Activated CD4-positive, alpha-beta T cell treated with anti-CD3 and anti-CD28 coated beads for 36 hours (primary cell): Measurements from ENCODE around the gene PSMD14. TPM values are rescaled to one million over a fixed set of nuclear protein-coding genes. Genes with fewer than 3 reads are reported as not detected.

Experiments
- ATAC-seq: fragments of 200-7000 bp; cut with Tn5 transposase; one replicate; pipeline ENCODE4 v1.10.0; 2021; ENCODE audit warnings: mild to moderate bottlenecking, moderate library complexity
- CTCF ChIA-PET: fragments of 350-600 bp; sonication (Branson Sonifier 250); formaldehyde crosslinking; loops from one replicate; lab custom pipeline; 2021; ENCODE audit warnings: antibody characterized with exemption; lab: Charles Lee
- POLR2A ChIA-PET: fragments of 350-600 bp; sonication (Branson Sonifier 250); formaldehyde crosslinking; loops from one replicate; lab custom pipeline; 2021; ENCODE audit warnings: antibody characterized with exemption, inconsistent platforms; lab: Charles Lee
- DNase-seq: peaks from one replicate; pipeline ENCODE4 v3.0.0-alpha.2; 2020
- H3K27ac Mint-ChIP-seq: one replicate; pipeline ENCODE4 v1.8.0; 2021; ENCODE audit warnings: mixed read lengths
- H3K27me3 Mint-ChIP-seq: one replicate; pipeline ENCODE4 v1.8.0; 2021; ENCODE audit warnings: mixed read lengths
- H3K36me3 Mint-ChIP-seq: one replicate; pipeline ENCODE4 v1.8.0; 2021; ENCODE audit warnings: low read depth, mixed read lengths
- H3K4me1 Mint-ChIP-seq: one replicate; pipeline ENCODE4 v1.8.0; 2021; ENCODE audit warnings: mixed read lengths
- H3K4me3 Mint-ChIP-seq: one replicate; pipeline ENCODE4 v1.8.0; 2021; ENCODE audit warnings: mild to moderate bottlenecking, moderate library complexity, mixed read lengths
- H3K9me3 Mint-ChIP-seq: one replicate; pipeline ENCODE4 v1.8.0; 2021; ENCODE audit warnings: low read depth, mixed read lengths
- intact Hi-C, 2 experiments: fragments of 100-400 bp; cut with DNase I in 1 of 2; cut with micrococcal nuclease in 1 of 2; formaldehyde crosslinking; loops; one replicate each; pipeline versions ENCODE4 v1.14.2 to v1.15.1; 2022 to 2024; cut with DNase I, micrococcal nuclease
- total RNA-seq, 2 experiments: library from RNA; stranded (reverse); gene quantifications; one replicate each; pipeline ENCODE4 v1.2.3, GENCODE V29; 2021

The PSMD14 gene
- total RNA-seq, 2 experiments from 2014 or later, result 69.5 to 85.7 TPM

DNA sequence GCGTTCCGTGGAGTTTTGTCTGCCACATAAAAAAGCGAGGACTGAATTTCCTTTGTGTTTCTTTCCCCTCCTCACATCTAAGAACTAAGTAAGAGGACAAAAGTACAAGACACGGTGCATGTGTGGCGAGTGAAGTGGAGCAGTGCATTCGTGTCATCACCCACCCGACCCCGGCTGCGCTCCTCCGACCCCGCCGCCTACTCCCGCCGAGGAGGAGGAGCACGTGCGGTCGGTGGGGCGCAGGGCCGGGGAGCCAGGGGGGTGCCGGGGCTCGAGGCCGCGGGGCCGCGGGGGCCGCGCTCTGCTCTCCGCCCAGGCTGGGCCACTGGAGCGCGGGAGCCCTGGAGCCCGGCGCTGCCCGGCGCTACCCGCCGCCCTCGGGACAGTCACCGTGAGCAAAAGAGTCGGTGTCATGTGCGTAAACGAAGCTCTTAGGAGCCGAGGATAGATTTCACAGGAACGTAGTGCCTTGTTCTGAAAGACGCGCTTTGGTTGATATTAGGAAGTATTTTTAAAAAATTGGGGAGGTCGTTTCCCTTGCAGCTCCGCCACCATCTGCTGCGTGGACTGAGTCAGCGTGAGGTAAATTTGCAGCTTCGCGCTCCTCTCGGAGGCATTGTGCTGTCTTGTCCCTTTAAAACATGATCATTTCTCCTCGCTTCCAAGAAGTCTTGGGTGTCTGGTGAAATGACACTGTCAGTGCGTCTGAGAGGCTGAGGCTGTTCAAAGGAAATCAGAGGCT, 118.9 kb downstream of the PSMD14 start:
- peak; percentile 51 for DNase-seq
- CTCF ChIA-PET, result interaction anchor here (2.3 kb wide), 1 partner anchor 11 kb away, joined by 8 read pairs; the partner anchor contains the start of gene TBR1
- peaks cover 1% of the 10 kb centered on the region for H3K9me3 Mint-ChIP-seq

GRCh38 chr2:161427664-161428587, 119.7 kb downstream of the PSMD14 start:
- DNase-seq (peak; percentile 20), ATAC-seq (no peak)
- Mint-ChIP-seq H3K4me1 (peaks cover 21% of the 10 kb centered on the region), H3K27me3 (peaks cover 66% of the 10 kb centered on the region), H3K4me3 (peak overlapping the region; percentile 51), H3K27ac (peak overlapping the region; percentile 67), H3K36me3 (peaks cover 3% of the 10 kb centered on the region), H3K9me3 (peaks cover 1% of the 10 kb centered on the region)
- POLR2A ChIA-PET, result no interaction called here
- CTCF ChIA-PET, result interaction anchor here (0.8 to 1.0 kb wide), 2 partner anchors 9 kb away, joined by 3 read pairs; no protein-coding TSS in a partner anchor
- intact Hi-C loops, result loop anchor here in 1 of 2 experiments (10.0 kb wide), 1 partner anchor 517 kb away; no protein-coding TSS in a partner anchor

More for the DNA sequence above, 118.9 kb downstream of the PSMD14 start:
- peaks cover 72% of the 10 kb centered on the region for H3K27me3 Mint-ChIP-seq
- H3K36me3 Mint-ChIP-seq, result peaks cover 3% of the 10 kb centered on the region
- peak overlapping the region; percentile 67 for H3K27ac Mint-ChIP-seq
- H3K4me1 Mint-ChIP-seq, result peaks cover 21% of the 10 kb centered on the region
- intact Hi-C loops, result loop anchor here in 1 of 2 experiments (10.0 kb wide), 1 partner anchor 518 kb away; no protein-coding TSS in a partner anchor
- peak; percentile 30 for ATAC-seq
- H3K4me3 Mint-ChIP-seq, result peak overlapping the region; percentile 51
- POLR2A ChIA-PET, result no interaction called here

DNA sequence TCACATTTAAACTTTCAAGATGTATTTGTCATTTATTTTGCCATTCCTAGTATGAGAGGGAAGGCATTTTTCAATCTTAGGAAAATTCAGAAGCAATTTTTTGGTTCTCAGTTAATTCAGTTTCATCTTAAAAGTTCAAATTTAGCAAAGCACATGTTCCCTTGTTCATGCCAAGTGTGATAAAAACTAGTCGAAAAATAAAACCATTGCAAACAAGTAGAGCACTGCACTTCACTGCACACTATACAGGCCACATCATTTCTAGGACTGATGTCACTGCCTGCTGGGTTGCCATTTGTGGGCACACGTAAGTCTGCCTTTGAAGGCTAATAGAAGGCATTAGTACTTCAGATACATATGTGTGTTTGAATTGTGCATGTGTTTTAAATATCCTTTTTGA, 122.2 kb downstream of the PSMD14 start:
- no peak for DNase-seq
- intact Hi-C loops, result no loop called here
- Mint-ChIP-seq H3K27ac (no peak overlapping the region), H3K9me3 (peaks cover 1% of the 10 kb centered on the region), H3K36me3 (peaks cover 1% of the 10 kb centered on the region), H3K4me3 (no peak overlapping the region), H3K27me3 (peaks cover 62% of the 10 kb centered on the region), H3K4me1 (peaks cover 12% of the 10 kb centered on the region)
- ATAC-seq, result no peak
- ChIA-PET CTCF (interaction anchor here (1.1 kb wide), 1 partner anchor 16 kb away, joined by 3 read pairs; no protein-coding TSS in a partner anchor), POLR2A (no interaction called here)

DNA sequence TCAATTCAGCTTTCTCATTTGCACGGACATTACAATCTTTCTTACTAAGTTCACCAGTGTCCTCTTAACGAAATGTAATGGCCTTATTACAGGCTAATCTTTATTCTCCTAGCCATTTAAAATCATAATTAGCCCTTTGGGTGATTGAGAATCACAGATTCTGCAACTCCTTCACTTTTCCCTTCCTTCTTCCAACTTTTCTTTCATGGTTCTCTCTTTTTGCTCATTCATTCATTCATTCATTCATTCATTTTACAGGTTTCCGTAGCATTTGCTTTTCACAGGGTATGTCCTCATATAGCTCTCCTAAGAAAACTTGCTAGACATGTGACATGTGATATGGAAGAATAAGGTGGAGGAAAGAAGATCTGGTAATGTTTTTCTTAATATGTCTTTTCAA, 123.9 kb downstream of the PSMD14 start:
- CTCF ChIA-PET, result no interaction called here
- Mint-ChIP-seq H3K4me3 (no peak overlapping the region), H3K9me3 (peaks cover 1% of the 10 kb centered on the region), H3K27me3 (peaks cover 57% of the 10 kb centered on the region), H3K4me1 (peaks cover 7% of the 10 kb centered on the region), H3K36me3 (peaks cover 1% of the 10 kb centered on the region), H3K27ac (no peak overlapping the region)
- no peak for ATAC-seq
- intact Hi-C loops, result no loop called here
- POLR2A ChIA-PET, result no interaction called here
- no peak for DNase-seq

DNA sequence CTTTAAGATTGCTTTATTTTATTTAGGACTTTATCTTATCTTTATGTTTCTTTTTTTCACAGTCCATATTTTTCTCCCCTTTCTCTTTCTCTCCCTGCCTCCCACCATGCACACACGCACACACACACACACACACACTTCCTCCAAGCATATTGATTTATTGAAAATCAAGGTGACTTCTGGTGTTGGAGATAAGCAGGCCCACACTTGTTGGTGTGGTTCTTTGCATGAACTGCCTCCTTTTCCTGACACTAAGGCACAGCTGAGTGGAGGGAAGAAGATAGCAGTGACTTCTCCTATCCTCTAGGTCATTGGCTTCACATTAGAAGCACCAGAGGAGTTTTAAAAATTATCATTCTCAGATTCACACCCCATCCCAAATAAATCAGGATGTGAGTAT, 125.9 kb downstream of the PSMD14 start:
- Mint-ChIP-seq H3K36me3 (no peaks in the 10 kb centered on the region), H3K4me1 (no peaks in the 10 kb centered on the region), H3K4me3 (no peak overlapping the region), H3K9me3 (no peaks in the 10 kb centered on the region), H3K27me3 (peaks cover 50% of the 10 kb centered on the region), H3K27ac (no peak overlapping the region)
- DNase-seq (no peak), ATAC-seq (no peak)
- intact Hi-C loops, result no loop called here
- POLR2A ChIA-PET, result no interaction called here
- CTCF ChIA-PET, result no interaction called here

DNA sequence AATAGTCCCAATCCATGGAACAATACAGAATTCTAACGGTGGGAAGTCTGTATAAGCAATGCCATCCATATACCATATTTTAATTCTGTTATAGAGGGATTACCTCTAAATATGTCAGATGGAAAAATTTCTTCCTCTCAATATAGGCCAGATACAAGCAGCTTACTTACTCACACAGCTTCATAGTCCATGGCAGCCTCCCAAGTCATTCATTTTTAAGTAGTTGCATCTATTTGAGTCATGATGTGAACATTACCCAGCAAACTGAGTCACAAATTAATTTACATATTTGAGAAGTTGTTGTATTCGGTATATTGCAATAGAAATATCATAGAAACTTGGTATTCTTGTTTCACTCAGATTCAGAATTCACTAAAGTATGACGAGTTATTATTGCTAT, 128.2 kb downstream of the PSMD14 start:
- CTCF ChIA-PET, result interaction anchor here (1.0 kb wide), 1 partner anchor 8 kb away, joined by 3 read pairs; no protein-coding TSS in a partner anchor

GRCh38 chr2:161438598-161438997, 130.4 kb downstream of the PSMD14 start:
- H3K36me3 Mint-ChIP-seq, result no peaks in the 10 kb centered on the region
- intact Hi-C loops, result no loop called here
- POLR2A ChIA-PET, result no interaction called here

More for the DNA sequence above, 128.2 kb downstream of the PSMD14 start:
- H3K36me3 Mint-ChIP-seq, result no peaks in the 10 kb centered on the region
- POLR2A ChIA-PET, result no interaction called here
- no peak overlapping the region for H3K27ac Mint-ChIP-seq
- no peaks in the 10 kb centered on the region for H3K4me1 Mint-ChIP-seq
- H3K9me3 Mint-ChIP-seq, result no peaks in the 10 kb centered on the region
- ATAC-seq (no peak), DNase-seq (no peak)
- H3K27me3 Mint-ChIP-seq, result peaks cover 42% of the 10 kb centered on the region
- intact Hi-C loops, result no loop called here
- no peak overlapping the region for H3K4me3 Mint-ChIP-seq

DNA sequence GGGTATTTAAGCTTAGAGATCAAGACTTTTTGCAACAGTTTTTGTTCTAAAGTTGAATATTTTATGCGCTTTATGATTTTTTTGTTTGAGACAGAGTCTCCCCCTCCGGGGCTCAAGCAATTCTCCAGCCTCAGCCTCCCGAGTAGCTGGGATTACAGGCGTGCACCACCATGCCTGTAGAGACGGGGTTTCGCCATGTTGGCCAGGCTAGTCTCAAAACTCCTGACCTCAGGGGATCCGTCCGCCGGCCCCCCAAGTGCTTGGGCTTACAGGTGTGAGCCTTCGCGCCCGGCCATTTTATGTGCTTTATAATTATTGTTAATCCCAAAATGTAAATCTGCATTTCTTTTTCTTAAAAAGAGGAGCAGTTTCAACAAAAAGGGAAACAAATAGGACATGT, 136.9 kb downstream of the PSMD14 start:
- Mint-ChIP-seq H3K4me1 (no peaks in the 10 kb centered on the region), H3K9me3 (no peaks in the 10 kb centered on the region), H3K27ac (no peak overlapping the region), H3K27me3 (peaks cover 17% of the 10 kb centered on the region), H3K36me3 (no peaks in the 10 kb centered on the region), H3K4me3 (no peak overlapping the region)
- POLR2A ChIA-PET, result no interaction called here
- ATAC-seq, result no peak
- intact Hi-C loops, result no loop called here
- DNase-seq, result no peak
- CTCF ChIA-PET, result no interaction called here

More at GRCh38 chr2:161438598-161438997, 130.4 kb downstream of the PSMD14 start:
- DNase-seq, result no peak
- CTCF ChIA-PET, result no interaction called here
- no peak overlapping the region for H3K27ac Mint-ChIP-seq
- H3K27me3 Mint-ChIP-seq, result peaks cover 42% of the 10 kb centered on the region
- ATAC-seq, result no peak
- H3K4me1 Mint-ChIP-seq, result no peaks in the 10 kb centered on the region
- H3K4me3 Mint-ChIP-seq, result no peak overlapping the region
- no peaks in the 10 kb centered on the region for H3K9me3 Mint-ChIP-seq

DNA sequence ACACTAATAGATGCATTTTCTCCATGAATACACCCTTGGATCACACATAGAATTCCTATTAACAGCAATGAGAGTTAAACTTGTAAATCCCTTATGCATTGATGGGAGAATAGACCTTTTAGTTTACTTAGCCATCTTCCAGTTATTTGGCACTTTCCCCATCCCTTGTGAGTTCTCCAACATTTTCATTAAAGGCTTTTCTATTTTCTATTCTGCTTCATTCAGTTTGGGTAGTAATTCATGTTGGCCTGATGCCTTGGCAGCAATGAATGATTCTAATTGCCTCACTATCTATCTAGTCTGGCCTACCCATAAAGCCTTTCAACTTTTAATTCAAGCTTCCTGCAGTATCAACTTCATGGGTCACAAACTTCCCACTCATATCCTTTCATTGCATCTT, 140.2 kb downstream of the PSMD14 start:
- DNase-seq, result no peak
- ATAC-seq, result no peak
- H3K4me3 Mint-ChIP-seq, result no peak overlapping the region
- no peak overlapping the region for H3K27ac Mint-ChIP-seq
- peaks cover 8% of the 10 kb centered on the region for H3K27me3 Mint-ChIP-seq
- H3K9me3 Mint-ChIP-seq, result no peaks in the 10 kb centered on the region
- intact Hi-C loops, result no loop called here
- no peaks in the 10 kb centered on the region for H3K36me3 Mint-ChIP-seq
- ChIA-PET POLR2A (no interaction called here), CTCF (interaction anchor here (0.7 kb wide), 1 partner anchor 151 kb away, joined by 3 read pairs; no protein-coding TSS in a partner anchor)
- H3K4me1 Mint-ChIP-seq, result no peaks in the 10 kb centered on the region
